Peyer's patch (tissue), 4 donors: Measurements from ENCODE around the gene SFTPA2. TPM values are rescaled to one million over a fixed set of nuclear protein-coding genes. Genes with fewer than 3 reads are reported as not detected.

ENCODE experiments used
- DNase-seq, 3 donors: peaks; one replicate each; pipeline ENCODE4 v3.0.0-alpha.2; 2017 to 2019
- H3K27ac ChIP-seq, 4 donors: fragments of 200-600 bp; sonication (generic); one replicate each; pipeline ENCODE4 v1.5.1; 2016 to 2019
- H3K27me3 ChIP-seq, 2 donors: fragments of 200-600 bp; sonication (generic); one replicate each; pipeline ENCODE4 v1.5.1; 2019
- H3K36me3 ChIP-seq, 3 donors: fragments of 200-600 bp; sonication (generic); one replicate each; pipeline ENCODE4 v1.5.1; 2016 to 2019
- H3K4me1 ChIP-seq, 4 donors: fragments of 200-600 bp; sonication (generic); one replicate each; pipeline ENCODE4 v1.5.1; 2016 to 2019
- H3K4me3 ChIP-seq, 4 donors: fragments of 200-600 bp; sonication (generic); 1 replicate in 3 of 4; 2 replicates in 1 of 4; pipeline ENCODE4 v1.5.1; 2016 to 2019; ENCODE audit warnings: mild to moderate bottlenecking in 1 of 4
- H3K9me3 ChIP-seq, 4 donors: fragments of 200-600 bp; sonication (generic); one replicate each; pipeline ENCODE4 v1.5.1; 2016 to 2019; ENCODE audit warnings: mild to moderate bottlenecking in 1 of 4
- POLR2A ChIP-seq, 2 donors: fragments of 450-650 bp; IDR thresholded peaks; one replicate each; pipeline ENCODE4 v1.5.1; 2017; ENCODE audit warnings: antibody characterized with exemption in 2 of 2, mild to moderate bottlenecking in 2 of 2, moderate library complexity in 2 of 2
- small RNA-seq, 2 donors: library from RNA; depleted of rRNA; stranded (forward); fragments of <200 nt; gene quantifications; one replicate each; pipeline ENCODE3, GENCODE V24; 2016
- total RNA-seq, 4 donors: library from RNA; depleted of rRNA; stranded (reverse); fragments of >200 nt; gene quantifications; one replicate each; pipeline ENCODE4 v1.1.0, GENCODE V29; 2016
- TF ChIP-seq, protein P1 (sequence below), 6 experiments: fragments of 450-650 bp in 4 of 6; fragments of 200-600 bp in 2 of 6; sonication (generic) in 1 of 6; IDR thresholded peaks; one replicate each; pipeline ENCODE4 v1.5.1; 2017 to 2019; ENCODE audit warnings: antibody characterized with exemption in 6 of 6, mild to moderate bottlenecking in 3 of 6, moderate library complexity in 1 of 6

The SFTPA2 gene
- total RNA-seq, 4 donors from 2014 or later: not detected

DNA sequence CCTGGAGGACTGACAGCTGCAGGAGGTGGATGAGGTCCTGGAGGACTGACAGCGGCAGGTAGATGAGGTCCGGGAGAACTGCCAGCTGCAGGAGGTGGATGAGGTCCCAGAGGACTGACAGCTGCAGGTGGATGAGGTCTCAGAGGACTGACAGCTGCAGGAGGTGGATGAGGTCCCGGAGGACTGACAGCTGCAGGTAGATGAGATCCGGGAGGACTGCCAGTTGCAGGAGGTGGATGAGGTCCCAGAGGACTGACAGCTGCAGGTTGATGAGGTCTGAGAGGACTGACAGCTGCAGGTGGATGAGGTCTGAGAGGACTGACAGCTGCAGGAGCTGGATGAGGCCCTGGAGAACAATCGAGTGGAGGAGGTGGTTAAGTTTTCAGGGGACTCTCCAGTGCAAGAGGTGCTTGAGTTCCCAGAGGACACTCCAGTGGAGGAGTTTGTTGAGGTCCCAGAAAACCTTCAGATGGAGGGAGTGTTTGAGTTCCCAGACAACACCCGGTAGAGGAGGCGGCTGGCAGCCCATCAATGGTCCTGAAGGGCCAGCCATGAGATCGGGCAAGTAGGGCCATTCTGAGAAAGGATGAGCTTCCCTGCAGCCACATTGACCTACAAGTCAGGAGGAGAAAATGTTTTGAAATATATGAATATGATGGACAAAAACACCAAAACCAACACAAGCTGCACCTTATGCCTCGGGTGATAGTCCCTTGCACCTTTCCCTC is 52.6 kb downstream of the SFTPA2 start:
- no peak for DNase-seq
- Histone ChIP-seq H3K4me1 (no peaks in the 10 kb centered on the region), H3K27ac (no peak overlapping the region), H3K27me3 (no peaks in the 10 kb centered on the region), H3K4me3 (no peak overlapping the region), H3K36me3 (no peaks in the 10 kb centered on the region), H3K9me3 (no peaks in the 10 kb centered on the region)
- TF ChIP-seq POLR2A (IDR thresholded peaks at IDR 0.05): no peak
- TF ChIP-seq, protein P1, sequence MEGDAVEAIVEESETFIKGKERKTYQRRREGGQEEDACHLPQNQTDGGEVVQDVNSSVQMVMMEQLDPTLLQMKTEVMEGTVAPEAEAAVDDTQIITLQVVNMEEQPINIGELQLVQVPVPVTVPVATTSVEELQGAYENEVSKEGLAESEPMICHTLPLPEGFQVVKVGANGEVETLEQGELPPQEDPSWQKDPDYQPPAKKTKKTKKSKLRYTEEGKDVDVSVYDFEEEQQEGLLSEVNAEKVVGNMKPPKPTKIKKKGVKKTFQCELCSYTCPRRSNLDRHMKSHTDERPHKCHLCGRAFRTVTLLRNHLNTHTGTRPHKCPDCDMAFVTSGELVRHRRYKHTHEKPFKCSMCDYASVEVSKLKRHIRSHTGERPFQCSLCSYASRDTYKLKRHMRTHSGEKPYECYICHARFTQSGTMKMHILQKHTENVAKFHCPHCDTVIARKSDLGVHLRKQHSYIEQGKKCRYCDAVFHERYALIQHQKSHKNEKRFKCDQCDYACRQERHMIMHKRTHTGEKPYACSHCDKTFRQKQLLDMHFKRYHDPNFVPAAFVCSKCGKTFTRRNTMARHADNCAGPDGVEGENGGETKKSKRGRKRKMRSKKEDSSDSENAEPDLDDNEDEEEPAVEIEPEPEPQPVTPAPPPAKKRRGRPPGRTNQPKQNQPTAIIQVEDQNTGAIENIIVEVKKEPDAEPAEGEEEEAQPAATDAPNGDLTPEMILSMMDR (IDR thresholded peaks at IDR 0.05): no peak

Small RNA genes within 50 kb of the gene (small RNA-seq; reads per million reads assigned to genes)
- 0 reads per million in 2 donors for gene BX248123.2
- 0 reads per million in 2 donors for gene RPS12P18

Other genes starting within 250 kb of the SFTPA2 start
- 10 to 100 TPM; 35.7 to 57.8 (median 45.0) TPM for gene PPIF, start 212.9 kb downstream of the SFTPA2 start, total RNA-seq
- gene ZCCHC24, start 114.8 kb downstream of the SFTPA2 start, total RNA-seq: 10 to 100 TPM in 2 of 4 donors, 1 to 10 TPM in 2; 2.8 to 39.6 (median 9.3) TPM
- gene EIF5AL1, start 47.9 kb downstream of the SFTPA2 start, total RNA-seq: under 1 TPM in 1 of 4 donors, not detected in 3; 0.53 TPM
- not detected for gene SFTPA1, start 50.5 kb upstream of the SFTPA2 start, total RNA-seq
- gene NUTM2B, start 142.8 kb upstream of the SFTPA2 start, total RNA-seq: 1 to 10 TPM in 1 of 4 donors, under 1 TPM in 1, not detected in 2; 0.94 to 3.3 TPM